SK-N-SH (cell line): ENCODE measurements around the gene ANKRD9. TPM values are rescaled to one million over a fixed set of nuclear protein-coding genes. Genes with fewer than 3 reads are reported as not detected.

Experiments
- CTCF ChIA-PET: fragments of 300-600, 350-600 bp; formaldehyde crosslinking; extraction: SDS; loops from one replicate; lab custom pipeline; 2021; lab: Yijun Ruan, JAX
- POLR2A ChIA-PET: fragments of 350-600 bp; sonication (Branson Sonifier 250); formaldehyde crosslinking; extraction: SDS; loops from one replicate; lab custom pipeline; 2020; ENCODE audit warnings: antibody characterized with exemption, inconsistent platforms; lab: Yijun Ruan, JAX
- DNase-seq: peaks from one replicate; pipeline ENCODE4 v3.0.0; 2012
- H2AFZ ChIP-seq: fragments of 200-600 bp; sonication (generic); 2 replicates; pipeline ENCODE4 v1.8.1; 2016; ENCODE audit warnings: antibody characterized with exemption, mild to moderate bottlenecking, low read depth
- H3F3A ChIP-seq: fragments of 200-600 bp; sonication (generic); replicated peaks from 2 replicates; pipeline ENCODE3; 2016; ENCODE audit warnings: antibody characterized with exemption, mild to moderate bottlenecking; ENCODE audit not compliant: insufficient read depth
- H3K27ac ChIP-seq, 2 experiments: fragments of 200-500 bp in 1 of 2; fragments of 200-600 bp in 1 of 2; sonication (Bioruptor generic) in 1 of 2; sonication (generic), shearing (Covaris generic) in 1 of 2; 2 replicates each; pipeline versions ENCODE4 v1.5.1 to v1.6.1; 2014 to 2016; ENCODE audit warnings: low read depth in 2 of 2, inconsistent platforms in 1 of 2, low read length in 1 of 2, mild to moderate bottlenecking in 1 of 2, mixed read lengths in 1 of 2
- H3K27me3 ChIP-seq: fragments of 200-600 bp; sonication (generic), shearing (Covaris generic); 2 replicates; pipeline ENCODE4 v1.6.1; 2016; ENCODE audit warnings: mixed run types; ENCODE audit not compliant: insufficient read depth
- H3K36me3 ChIP-seq, 2 experiments: fragments of 200-500 bp in 1 of 2; fragments of 200-600 bp in 1 of 2; sonication (Bioruptor generic) in 1 of 2; sonication (generic) in 1 of 2; replicated peaks in 1 of 2; 2 replicates each; pipeline versions ENCODE3 to v1.5.1; 2014 to 2016; ENCODE audit warnings: low read length in 1 of 2, mild to moderate bottlenecking in 1 of 2; ENCODE audit not compliant: insufficient read depth in 2 of 2, control insufficient read depth in 1 of 2
- H3K4me1 ChIP-seq, 2 experiments: fragments of 200-500 bp in 1 of 2; fragments of 200-600 bp in 1 of 2; sonication (Bioruptor generic) in 1 of 2; sonication (generic), shearing (Covaris generic) in 1 of 2; 2 replicates each; pipeline versions ENCODE4 v1.5.1 to v1.6.1; 2014 to 2016; ENCODE audit warnings: low read depth in 1 of 2, low read length in 1 of 2, mixed run types in 1 of 2; ENCODE audit not compliant: insufficient read depth in 2 of 2, control insufficient read depth in 1 of 2
- H3K4me2 ChIP-seq: fragments of 200-600 bp; sonication (generic), shearing (Covaris generic); 2 replicates; pipeline ENCODE4 v1.6.1; 2017; ENCODE audit warnings: mixed run types
- H3K4me3 ChIP-seq, 2 experiments: fragments of 200-500 bp in 1 of 2; fragments of 200-600 bp in 1 of 2; sonication (Bioruptor generic) in 1 of 2; sonication (generic), shearing (Covaris generic) in 1 of 2; 2 replicates each; pipeline versions ENCODE4 v1.5.1 to v1.8.1; 2014 to 2016; ENCODE audit warnings: low read depth in 2 of 2, inconsistent platforms in 1 of 2, low read length in 1 of 2, mild to moderate bottlenecking in 1 of 2, mixed read lengths in 1 of 2, moderate library complexity in 1 of 2
- H3K79me2 ChIP-seq: fragments of 200-600 bp; sonication (generic); 2 replicates; pipeline ENCODE4 v1.8.1; 2017; ENCODE audit warnings: mild to moderate bottlenecking; ENCODE audit not compliant: insufficient read depth
- H3K9ac ChIP-seq: fragments of 200-600 bp; sonication (generic); 2 replicates; pipeline ENCODE4 v1.6.1; 2017; ENCODE audit warnings: mixed run types
- H3K9me2 ChIP-seq: fragments of 200-600 bp; sonication (generic); 2 replicates; pipeline ENCODE4 v1.6.1; 2017; ENCODE audit warnings: mixed run types
- H3K9me3 ChIP-seq: fragments of 200-600 bp; sonication (generic); 2 replicates; pipeline ENCODE4 v1.6.1; 2017; ENCODE audit warnings: mixed run types, mild to moderate bottlenecking, moderate library complexity
- H4K20me1 ChIP-seq: fragments of 200-600 bp; sonication (generic); 2 replicates; pipeline ENCODE4 v1.6.1; 2017; ENCODE audit warnings: mild to moderate bottlenecking, mixed run types; ENCODE audit not compliant: insufficient read depth
- CHD2 ChIP-seq: fragments of 150-350 bp; IDR thresholded peaks from 2 replicates; pipeline ENCODE4 v1.6.1; 2018; ENCODE audit warnings: low read length; ENCODE audit not compliant: partially characterized antibody
- ELF1 ChIP-seq: IDR thresholded peaks from 2 replicates; pipeline ENCODE4 v1.4.0; 2012
- EP300 ChIP-seq, 2 experiments: IDR thresholded peaks; 2 replicates each; pipeline versions ENCODE4 v1.4.0 to v1.6.1; 2012; ENCODE audit warnings: borderline replicate concordance in 1 of 2, low read depth in 1 of 2, low read length in 1 of 2
- EZH2phosphoT487 ChIP-seq: fragments of 200-600 bp; sonication (generic); IDR thresholded peaks from 2 replicates; pipeline ENCODE4 v1.6.1; 2017; ENCODE audit warnings: low read depth, mixed run types, mild to moderate bottlenecking, antibody characterized with exemption, moderate library complexity, borderline replicate concordance
- FOSL2 ChIP-seq: IDR thresholded peaks from 2 replicates; pipeline ENCODE4 v1.4.0; 2012; ENCODE audit warnings: low read depth, mild to moderate bottlenecking, moderate library complexity, borderline replicate concordance
- FOXJ3 ChIP-seq: sonication (generic); formaldehyde crosslinking; IDR thresholded peaks from 2 replicates; pipeline ENCODE4 v1.5.1; 2020; ENCODE audit warnings: mild to moderate bottlenecking, missing genetic modification reagents
- FOXM1 ChIP-seq: IDR thresholded peaks from 2 replicates; pipeline ENCODE4 v1.4.0; 2012; ENCODE audit warnings: low read depth, mild to moderate bottlenecking
- GATA2 ChIP-seq: sonication (generic); formaldehyde crosslinking; IDR thresholded peaks from 2 replicates; pipeline ENCODE4 v1.5.0; 2020; ENCODE audit warnings: mild to moderate bottlenecking, missing genetic modification reagents
- MEF2A ChIP-seq: IDR thresholded peaks from 2 replicates; pipeline ENCODE4 v1.4.0; 2012; ENCODE audit warnings: low read depth, borderline replicate concordance
- NFIC ChIP-seq: IDR thresholded peaks from 2 replicates; pipeline ENCODE4 v1.4.0; 2012; ENCODE audit warnings: borderline replicate concordance
- PBX3 ChIP-seq: IDR thresholded peaks from 2 replicates; pipeline ENCODE4; 2012
- POLR2AphosphoS5 ChIP-seq: IDR thresholded peaks from 2 replicates; pipeline ENCODE4 v1.6.1; 2012; ENCODE audit warnings: low read depth, low read length
- RAD21 ChIP-seq: IDR thresholded peaks from 2 replicates; pipeline ENCODE4 v1.6.1; 2012; ENCODE audit warnings: mild to moderate bottlenecking, low read length
- RXRA ChIP-seq: IDR thresholded peaks from 2 replicates; pipeline ENCODE4 v1.4.0; 2012; ENCODE audit warnings: low read depth, mild to moderate bottlenecking, borderline replicate concordance
- SIN3A ChIP-seq: IDR thresholded peaks from 2 replicates; pipeline ENCODE4 v1.6.1; 2012; ENCODE audit warnings: low read depth, mild to moderate bottlenecking, low read length, moderate library complexity, borderline replicate concordance
- TAF1 ChIP-seq: IDR thresholded peaks from 2 replicates; pipeline ENCODE4 v1.6.1; 2012; ENCODE audit warnings: low read depth, mild to moderate bottlenecking, low read length, moderate library complexity, borderline replicate concordance
- TCF12 ChIP-seq: IDR thresholded peaks from 2 replicates; pipeline ENCODE4 v1.4.0; 2012
- TEAD4 ChIP-seq: IDR thresholded peaks from 2 replicates; pipeline ENCODE4 v1.4.0; 2012; ENCODE audit warnings: mild to moderate bottlenecking, borderline replicate concordance; ENCODE audit not compliant: insufficient read depth
- USF1 ChIP-seq: IDR thresholded peaks from 2 replicates; pipeline ENCODE4 v1.4.0; 2012; ENCODE audit warnings: low read depth, borderline replicate concordance
- YY1 ChIP-seq: IDR thresholded peaks from 2 replicates; pipeline ENCODE4 v1.4.0; 2012; ENCODE audit warnings: low read depth, mild to moderate bottlenecking
- ZBTB33 ChIP-seq: IDR thresholded peaks from 2 replicates; pipeline ENCODE4 v1.4.0; 2012; ENCODE audit warnings: low read depth, borderline replicate concordance
- WGBS: methylation state at CpG from one replicate; pipeline ENCODE4 v1.1.6; 2017; ENCODE audit warnings: low lambda C conversion rate; 5-methylcytosine and 5-hydroxymethylcytosine counted together
- polyA plus RNA-seq, 3 experiments: library from polyadenylated mRNA; depleted of rRNA; stranded (reverse); fragments of >200 nt; gene quantifications; 2 replicates each; pipeline ENCODE4 v1.2.3, GENCODE V29; 2012
- TF ChIP-seq, protein P1 (sequence below): IDR thresholded peaks from 2 replicates; pipeline ENCODE4 v1.4.0; 2012; ENCODE audit warnings: low read depth

ANKRD9 gene
- polyA plus RNA-seq, 1 of the 3 experiments (the other 2 are of a cell fraction): 21.3 TPM

DNA sequence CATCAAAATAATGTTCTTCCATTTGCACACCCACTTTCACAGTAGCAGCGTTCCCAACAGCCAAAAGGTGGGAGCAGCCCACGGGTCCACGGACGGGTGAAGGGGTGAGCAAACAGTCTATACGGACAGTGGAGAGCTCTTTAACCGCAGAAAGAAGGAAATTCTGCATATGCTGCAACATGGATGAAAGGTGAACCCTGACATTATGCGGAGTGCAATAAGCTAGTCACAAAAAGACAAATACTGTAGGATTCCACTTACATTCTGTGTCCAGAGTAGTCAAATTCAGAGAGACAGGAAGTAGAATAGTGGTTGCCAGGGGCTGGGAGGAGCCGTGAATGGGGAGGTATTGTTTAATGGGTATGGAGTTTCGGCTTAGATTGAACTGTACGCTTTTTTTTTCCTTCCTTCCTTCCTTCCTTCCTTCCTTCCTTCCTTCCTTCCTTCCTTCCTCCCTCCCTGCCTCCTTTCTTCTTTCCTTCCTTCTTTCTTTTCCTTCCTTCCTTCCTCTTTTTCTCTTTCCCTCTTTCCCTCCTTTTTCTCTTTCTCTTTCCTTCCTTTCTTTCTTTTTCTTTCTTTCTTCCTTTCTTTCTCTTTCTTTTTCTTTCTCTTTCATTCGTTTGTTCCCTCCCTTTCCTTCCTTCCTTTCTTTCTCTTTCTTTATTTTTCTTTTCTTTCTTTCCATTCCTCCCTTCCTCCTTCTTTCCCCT, 15.8 kb upstream of the ANKRD9 start:
- peaks cover 0 to 12% of the 10 kb centered on the region in 2 experiments; a peak in 2 of 4 replicates for H3K4me1 ChIP-seq
- H2AFZ ChIP-seq: peak overlapping the region; percentile 89
- no peaks in the 10 kb centered on the region for H3K36me3 ChIP-seq
- ChIA-PET POLR2A (interaction anchor here (1.2 kb wide), 1 partner anchor 66 kb away, joined by 3 read pairs; no protein-coding TSS in a partner anchor), CTCF (interaction anchor here (0.6 to 4.4 kb wide), 33 partner anchors 8 to 548 kb away, joined by 3 to 36 read pairs (median 5); no protein-coding TSS in a partner anchor)
- no peaks in the 10 kb centered on the region for H3K27me3 ChIP-seq
- peak overlapping the region; percentile 63 to 80 for H3K27ac ChIP-seq
- WGBS: 2% methylated on average over 11 of the region's 11 CpGs
- H3K4me2 ChIP-seq: peak overlapping the region; percentile 79
- no peaks in the 10 kb centered on the region for H3K79me2 ChIP-seq
- H3K9me2 ChIP-seq: no peaks in the 10 kb centered on the region
- peak overlapping the region; percentile 59 to 69 for H3K4me3 ChIP-seq
- H3F3A ChIP-seq: peaks cover 8% of the 10 kb centered on the region
- H3K9ac ChIP-seq: peak overlapping the region; percentile 63
- DNase-seq: no peak
- H4K20me1 ChIP-seq: no peaks in the 10 kb centered on the region
- no peaks in the 10 kb centered on the region for H3K9me3 ChIP-seq
- TF ChIP-seq SIN3A (peak; percentile 17; the same call in 1 of the 2 replicates), ELF1 (peak; percentile 18; the same call in 1 of the 2 replicates), EP300 (IDR thresholded peaks at IDR 0.05; ENCODE audit: borderline replicate concordance in 1 of 2, low read depth in 1 of 2, low read length in 1 of 2) (no peak), FOSL2 (no peak), POLR2AphosphoS5 (peak; percentile 11; the same call in 1 of the 2 replicates)

- Histone ChIP-seq H2AFZ (peak overlapping the region; percentile 92), H3K9me3 (no peaks in the 10 kb centered on the region), H3F3A (peaks cover 8% of the 10 kb centered on the region), H3K4me3 (peak overlapping the region; percentile 59 to 69), H3K4me1 (peaks cover 0 to 12% of the 10 kb centered on the region in 2 experiments; a peak in 2 of 4 replicates), H3K9ac (peak overlapping the region; percentile 63), H3K4me2 (peak overlapping the region; percentile 79), H3K79me2 (no peaks in the 10 kb centered on the region), H3K27me3 (no peaks in the 10 kb centered on the region), H3K9me2 (no peaks in the 10 kb centered on the region), H4K20me1 (no peaks in the 10 kb centered on the region), H3K36me3 (no peaks in the 10 kb centered on the region), H3K27ac (peak overlapping the region; percentile 63 to 80)
- ChIA-PET POLR2A (interaction anchor here (1.2 kb wide), 1 partner anchor 67 kb away, joined by 3 read pairs; no protein-coding TSS in a partner anchor), CTCF (interaction anchor here (0.6 to 4.4 kb wide), 35 partner anchors 9 to 548 kb away, joined by 3 to 36 read pairs (median 5); no protein-coding TSS in a partner anchor)
- WGBS: under 1% methylated on average over 20 of the region's 32 CpGs
- peak; percentile 99 for DNase-seq
- TF ChIP-seq, protein P1, sequence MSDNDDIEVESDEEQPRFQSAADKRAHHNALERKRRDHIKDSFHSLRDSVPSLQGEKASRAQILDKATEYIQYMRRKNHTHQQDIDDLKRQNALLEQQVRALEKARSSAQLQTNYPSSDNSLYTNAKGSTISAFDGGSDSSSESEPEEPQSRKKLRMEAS: peak; percentile 84
- TF ChIP-seq USF1 (peak; percentile 92), RAD21 (peak; percentile 77), ZBTB33 (no peak), FOSL2 (no peak), MEF2A (no peak), NFIC (peak; percentile 64; the same call in 1 of the 2 replicates), FOXM1 (no peak), RXRA (no peak), YY1 (no peak), TAF1 (peak; percentile 68; the same call in 1 of the 2 replicates), TEAD4 (no peak), EZH2phosphoT487 (no peak), GATA2 (no peak), PBX3 (peak; percentile 78), CHD2 (no peak), TCF12 (no peak; the same call in 1 of the 2 replicates), FOXJ3 (CRISPR knock-in tag) (no peak)
These were observed 15.1 kb upstream of the ANKRD9 start for GRCh38 chr14:102524451-102525218.
